ENCODE measurements around the gene SETD1A. TPM values are rescaled to one million over a fixed set of nuclear protein-coding genes. Genes with fewer than 3 reads are reported as not detected.

SETD1A gene
- total RNA-seq, 1 donor from 2014 or later, result 33.4 TPM

DNA sequence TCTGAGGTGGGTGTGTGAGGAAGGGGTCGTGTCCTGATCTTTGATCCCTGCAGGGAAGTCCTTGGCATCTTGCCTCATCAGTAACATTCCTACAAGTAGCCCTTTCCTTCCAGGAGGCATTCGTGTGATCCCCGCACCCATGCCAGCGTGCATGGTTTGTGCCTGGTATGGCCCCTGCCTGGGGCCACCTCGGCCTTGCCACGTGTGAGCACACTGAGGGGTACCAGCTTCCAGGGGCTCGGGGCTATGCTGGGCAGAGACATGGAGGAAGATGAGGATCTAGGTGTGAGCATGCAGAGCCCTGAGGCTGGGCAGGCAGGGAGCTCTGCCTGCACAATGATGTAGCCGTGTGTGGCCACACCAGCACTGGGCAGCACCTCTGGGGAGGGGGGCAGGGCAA lies 33.5 kb downstream of the SETD1A start:
- Mint-ChIP-seq H3K4me3 (no peak overlapping the region), H3K27me3 (ENCODE audit: low read depth) (peaks cover 3% of the 10 kb centered on the region), H3K4me1 (peaks cover under 1% of the 10 kb centered on the region), H3K27ac (ENCODE audit: unreplicated experiment) (peak overlapping the region; percentile 27), H3K9me3 (no peaks in the 10 kb centered on the region), H3K36me3 (ENCODE audit: low read depth) (no peaks in the 10 kb centered on the region)
- no peak for DNase-seq (ENCODE audit: low read depth, low spot score)
- TF ChIP-seq, protein P1, sequence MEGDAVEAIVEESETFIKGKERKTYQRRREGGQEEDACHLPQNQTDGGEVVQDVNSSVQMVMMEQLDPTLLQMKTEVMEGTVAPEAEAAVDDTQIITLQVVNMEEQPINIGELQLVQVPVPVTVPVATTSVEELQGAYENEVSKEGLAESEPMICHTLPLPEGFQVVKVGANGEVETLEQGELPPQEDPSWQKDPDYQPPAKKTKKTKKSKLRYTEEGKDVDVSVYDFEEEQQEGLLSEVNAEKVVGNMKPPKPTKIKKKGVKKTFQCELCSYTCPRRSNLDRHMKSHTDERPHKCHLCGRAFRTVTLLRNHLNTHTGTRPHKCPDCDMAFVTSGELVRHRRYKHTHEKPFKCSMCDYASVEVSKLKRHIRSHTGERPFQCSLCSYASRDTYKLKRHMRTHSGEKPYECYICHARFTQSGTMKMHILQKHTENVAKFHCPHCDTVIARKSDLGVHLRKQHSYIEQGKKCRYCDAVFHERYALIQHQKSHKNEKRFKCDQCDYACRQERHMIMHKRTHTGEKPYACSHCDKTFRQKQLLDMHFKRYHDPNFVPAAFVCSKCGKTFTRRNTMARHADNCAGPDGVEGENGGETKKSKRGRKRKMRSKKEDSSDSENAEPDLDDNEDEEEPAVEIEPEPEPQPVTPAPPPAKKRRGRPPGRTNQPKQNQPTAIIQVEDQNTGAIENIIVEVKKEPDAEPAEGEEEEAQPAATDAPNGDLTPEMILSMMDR (conservative IDR thresholded peaks at IDR 0.05), result no peak

DNA sequence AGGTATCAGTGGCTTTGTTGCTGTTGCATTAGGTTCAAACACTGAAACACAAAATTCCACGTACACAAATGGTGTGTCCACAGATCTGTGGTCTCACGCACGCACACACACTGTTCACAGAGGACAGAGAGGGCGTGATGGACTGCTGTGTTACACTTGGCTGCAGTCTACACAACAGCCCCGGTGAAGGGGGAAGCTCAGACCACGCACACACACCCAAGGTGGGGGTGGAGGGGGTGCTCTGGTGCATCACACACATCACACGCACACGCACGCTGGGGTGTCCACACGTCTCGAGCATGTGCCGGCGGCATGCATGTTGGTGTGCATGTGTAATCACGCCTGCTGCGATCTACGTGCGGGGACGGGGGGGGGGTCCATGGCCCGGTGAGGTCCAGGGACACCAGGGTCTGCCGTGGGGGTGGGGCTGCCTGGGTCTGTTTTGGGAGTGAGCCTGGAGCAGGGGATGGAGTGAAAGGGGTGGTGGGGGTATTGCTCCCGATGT lies 34.8 kb downstream of the SETD1A start:
- Mint-ChIP-seq H3K27ac (ENCODE audit: unreplicated experiment) (no peak overlapping the region), H3K9me3 (no peaks in the 10 kb centered on the region), H3K4me1 (peaks cover 5% of the 10 kb centered on the region)

DNA sequence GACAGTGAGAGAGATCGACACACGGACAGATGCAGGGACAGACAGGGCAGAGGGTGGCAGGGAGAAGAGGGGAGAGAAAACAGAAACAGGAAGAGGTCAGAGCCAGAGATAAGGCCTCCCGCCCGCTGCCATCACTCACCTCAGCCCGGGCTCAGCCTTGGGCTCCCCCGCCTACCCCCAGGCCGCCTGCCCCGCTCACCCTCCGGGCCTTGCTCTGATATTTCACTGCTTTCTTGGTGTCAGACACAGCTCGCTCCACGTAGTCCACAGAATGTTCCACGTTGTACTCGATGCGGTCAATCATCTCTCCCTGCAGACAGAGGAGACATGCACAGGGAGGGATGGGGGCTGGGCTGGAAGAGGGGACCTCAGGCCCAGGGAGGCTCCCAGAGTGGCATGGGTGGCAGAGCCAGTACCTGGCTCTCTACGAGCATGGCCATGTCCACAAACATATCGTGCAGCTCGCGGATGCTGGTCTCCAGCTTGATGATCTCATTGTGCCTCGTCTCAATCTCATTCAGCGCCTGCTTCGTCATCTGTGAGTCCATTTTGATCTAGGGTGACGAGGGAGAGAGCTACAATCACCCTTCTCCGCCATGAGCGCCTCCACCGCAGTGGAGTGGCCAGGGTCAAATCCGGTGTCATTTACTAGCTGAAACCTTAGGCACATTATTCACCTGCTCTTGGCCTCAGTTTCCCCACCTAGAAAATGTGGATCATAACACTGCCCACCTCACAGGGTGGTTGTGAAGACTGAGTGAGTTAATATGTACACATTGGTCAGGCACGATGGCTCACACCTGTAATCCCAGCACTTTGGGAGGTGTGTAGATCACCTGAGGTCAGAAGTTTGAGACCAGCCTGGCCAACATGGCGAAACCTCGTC lies 35.6 kb downstream of the SETD1A start:
- Mint-ChIP-seq H3K9me3 (no peaks in the 10 kb centered on the region), H3K4me3 (no peak overlapping the region), H3K4me1 (peaks cover 5% of the 10 kb centered on the region), H3K36me3 (ENCODE audit: low read depth) (peaks cover 3% of the 10 kb centered on the region), H3K27ac (ENCODE audit: unreplicated experiment) (peak overlapping the region; percentile 89), H3K27me3 (ENCODE audit: low read depth) (peaks cover 20% of the 10 kb centered on the region)
- no peak for DNase-seq (ENCODE audit: low read depth, low spot score)
- TF ChIP-seq, protein P1 (conservative IDR thresholded peaks at IDR 0.05), result no peak

More for the DNA sequence above, 34.8 kb downstream of the SETD1A start:
- TF ChIP-seq, protein P1 (conservative IDR thresholded peaks at IDR 0.05), result no peak
- no peak for DNase-seq (ENCODE audit: low read depth, low spot score)
- Mint-ChIP-seq H3K4me3 (no peak overlapping the region), H3K36me3 (ENCODE audit: low read depth) (peaks cover 3% of the 10 kb centered on the region), H3K27me3 (ENCODE audit: low read depth) (peaks cover 13% of the 10 kb centered on the region)

DNA sequence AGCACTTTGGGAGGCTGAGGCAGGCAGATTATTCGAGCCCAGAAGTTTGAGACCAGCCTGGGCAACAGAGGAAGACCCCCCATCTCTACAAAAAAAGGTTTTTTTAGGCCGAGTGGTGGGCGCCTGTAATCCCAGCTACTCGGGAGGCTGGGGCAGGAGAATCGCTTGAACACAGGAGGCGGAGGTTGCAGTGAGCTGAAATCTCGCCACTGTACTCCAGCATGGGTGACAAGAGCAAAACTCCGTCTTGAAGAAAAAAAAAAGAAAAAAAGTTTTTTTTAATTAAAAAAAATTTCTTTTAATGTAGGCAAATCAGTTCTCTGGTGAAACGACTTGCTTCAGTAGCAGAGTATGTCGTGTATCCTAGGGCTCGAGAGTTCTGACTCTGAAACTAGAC lies 38.4 kb downstream of the SETD1A start:
- H3K4me1 Mint-ChIP-seq, result peaks cover 5% of the 10 kb centered on the region
- peaks cover 24% of the 10 kb centered on the region for H3K27me3 Mint-ChIP-seq (ENCODE audit: low read depth)
- peaks cover 3% of the 10 kb centered on the region for H3K36me3 Mint-ChIP-seq (ENCODE audit: low read depth)
- no peak overlapping the region for H3K27ac Mint-ChIP-seq (ENCODE audit: unreplicated experiment)
- peak overlapping the region; percentile 70 for H3K4me3 Mint-ChIP-seq
- DNase-seq (ENCODE audit: low read depth, low spot score), result no peak
- TF ChIP-seq, protein P1 (conservative IDR thresholded peaks at IDR 0.05), result no peak
- no peaks in the 10 kb centered on the region for H3K9me3 Mint-ChIP-seq

DNA sequence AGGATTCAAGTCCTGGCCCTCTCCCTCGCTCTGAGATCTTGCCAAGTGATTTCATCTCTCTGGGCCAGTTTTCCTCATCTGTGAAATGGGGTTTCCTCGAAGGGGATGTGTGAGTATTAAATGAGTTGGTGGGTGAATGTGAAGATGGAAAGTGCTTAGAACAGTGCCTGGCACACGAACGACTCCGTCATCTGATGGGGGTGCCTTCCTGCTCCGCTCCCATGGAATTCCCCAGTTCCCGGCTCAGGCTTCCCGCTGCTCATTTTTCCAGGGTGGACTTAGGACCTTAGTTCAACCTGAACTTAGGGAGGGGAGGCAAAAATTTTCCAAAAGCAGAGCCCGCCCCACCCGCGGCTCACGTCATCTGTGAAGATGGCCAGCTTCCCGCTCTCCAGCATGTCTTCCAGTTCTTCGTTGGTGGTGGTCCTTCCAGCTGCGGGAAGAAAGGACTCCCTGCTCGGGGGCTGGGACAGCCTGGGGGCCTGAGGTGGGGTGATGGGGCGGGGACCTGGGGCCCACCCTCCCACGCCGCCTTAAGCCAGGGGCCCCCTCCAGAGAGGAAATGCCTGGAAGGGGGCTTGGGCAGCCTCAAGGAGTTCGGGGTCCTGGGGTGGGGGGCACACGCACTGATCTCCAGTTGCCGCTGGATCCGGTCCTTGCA lies 38.9 kb downstream of the SETD1A start:
- Mint-ChIP-seq H3K36me3 (ENCODE audit: low read depth) (peaks cover 3% of the 10 kb centered on the region), H3K4me1 (peaks cover 5% of the 10 kb centered on the region), H3K9me3 (no peaks in the 10 kb centered on the region), H3K4me3 (peak overlapping the region; percentile 70), H3K27me3 (ENCODE audit: low read depth) (peaks cover 24% of the 10 kb centered on the region), H3K27ac (ENCODE audit: unreplicated experiment) (no peak overlapping the region)
- no peak for DNase-seq (ENCODE audit: low read depth, low spot score)
- TF ChIP-seq, protein P1 (conservative IDR thresholded peaks at IDR 0.05), result no peak
